ENCODE measurements around the gene ZBTB2.

ZBTB2 gene

GRCh38 chr6:151390276-151390850 is 996 bp downstream of the ZBTB2 start:
- H3K9ac ChIP-seq (ENCODE audit: low read depth, low read length), result peak overlapping the region; percentile 100
- no peak for TF ChIP-seq CTCF (IDR thresholded peaks at IDR 0.05; ENCODE audit: borderline replicate concordance, extremely low read depth, low read length, poor library complexity, severe bottlenecking)
- no peak for TF ChIP-seq EZH2 (IDR thresholded peaks at IDR 0.05; ENCODE audit: borderline replicate concordance, low read depth, low read length, severe bottlenecking)
- peaks cover 88% of the 10 kb centered on the region for H3K79me2 ChIP-seq (ENCODE audit: insufficient read depth, low read length)
- peak overlapping the region; percentile 25 to 82; a peak in 3 of 4 replicates for H3K4me3 ChIP-seq (ENCODE audit: low read depth in 1 of 2, low read length in 2 of 2)
- peak overlapping the region; percentile 82 for H3K4me2 ChIP-seq (ENCODE audit: insufficient read depth, low read length)
- ATAC-seq (ENCODE audit: insufficient read depth, low read depth), result peak; percentile 83
- peak overlapping the region; percentile 98 for H3K27ac ChIP-seq (ENCODE audit: low read length)
- peak overlapping the region; percentile 64 for H2AFZ ChIP-seq (ENCODE audit: low read depth, low read length)
- H3K27me3 ChIP-seq (ENCODE audit: insufficient read depth, low read length, poor library complexity), result no peaks in the 10 kb centered on the region
- H3K4me1 ChIP-seq (ENCODE audit: insufficient read depth, low read length), result peaks cover 53% of the 10 kb centered on the region
- H4K20me1 ChIP-seq (ENCODE audit: insufficient read depth, low read length), result peaks cover 42% of the 10 kb centered on the region
- H3K36me3 ChIP-seq (ENCODE audit: insufficient read depth, low read length), result peaks cover 27% of the 10 kb centered on the region
- no peaks in the 10 kb centered on the region for H3K9me3 ChIP-seq (ENCODE audit: insufficient read depth, low read length, severe bottlenecking)
- DNase-seq, result peak; percentile 98

- Histone ChIP-seq H2AFZ (ENCODE audit: low read depth, low read length) (peak overlapping the region; percentile 82), H3K4me3 (ENCODE audit: low read depth in 1 of 2, low read length in 2 of 2) (peak overlapping the region; percentile 52 to 82), H3K9ac (ENCODE audit: low read depth, low read length) (peak overlapping the region; percentile 100), H3K4me1 (ENCODE audit: insufficient read depth, low read length) (peaks cover 50% of the 10 kb centered on the region), H3K9me3 (ENCODE audit: insufficient read depth, low read length, severe bottlenecking) (no peaks in the 10 kb centered on the region), H3K4me2 (ENCODE audit: insufficient read depth, low read length) (peak overlapping the region; percentile 75), H3K79me2 (ENCODE audit: insufficient read depth, low read length) (peaks cover 88% of the 10 kb centered on the region), H4K20me1 (ENCODE audit: insufficient read depth, low read length) (peaks cover 40% of the 10 kb centered on the region), H3K27ac (ENCODE audit: low read length) (peak overlapping the region; percentile 98), H3K27me3 (ENCODE audit: insufficient read depth, low read length, poor library complexity) (no peaks in the 10 kb centered on the region), H3K36me3 (ENCODE audit: insufficient read depth, low read length) (peaks cover 23% of the 10 kb centered on the region)
- TF ChIP-seq CTCF (IDR thresholded peaks at IDR 0.05; ENCODE audit: borderline replicate concordance, extremely low read depth, low read length, poor library complexity, severe bottlenecking), result no peak
- no peak for TF ChIP-seq EZH2 (IDR thresholded peaks at IDR 0.05; ENCODE audit: borderline replicate concordance, low read depth, low read length, severe bottlenecking)
- DNase-seq (peak; percentile 63), ATAC-seq (ENCODE audit: insufficient read depth, low read depth) (peak; percentile 71)
These were observed 1.6 kb downstream of the ZBTB2 start for GRCh38 chr6:151389618-151390275.

GRCh38 chr6:151388997-151389617 is 2.3 kb downstream of the ZBTB2 start:
- H3K4me3 ChIP-seq (ENCODE audit: low read depth in 1 of 2, low read length in 2 of 2), result peak overlapping the region; percentile 52 to 82
- H3K4me2 ChIP-seq (ENCODE audit: insufficient read depth, low read length), result peak overlapping the region; percentile 75
- no peak for ATAC-seq (ENCODE audit: insufficient read depth, low read depth)
- H3K27ac ChIP-seq (ENCODE audit: low read length), result peak overlapping the region; percentile 98
- peak overlapping the region; percentile 82 for H2AFZ ChIP-seq (ENCODE audit: low read depth, low read length)
- H3K36me3 ChIP-seq (ENCODE audit: insufficient read depth, low read length), result peaks cover 21% of the 10 kb centered on the region
- DNase-seq, result no peak
- peaks cover 88% of the 10 kb centered on the region for H3K79me2 ChIP-seq (ENCODE audit: insufficient read depth, low read length)
- peak overlapping the region; percentile 100 for H3K9ac ChIP-seq (ENCODE audit: low read depth, low read length)
- H3K27me3 ChIP-seq (ENCODE audit: insufficient read depth, low read length, poor library complexity), result no peaks in the 10 kb centered on the region
- H3K9me3 ChIP-seq (ENCODE audit: insufficient read depth, low read length, severe bottlenecking), result no peaks in the 10 kb centered on the region
- peaks cover 43% of the 10 kb centered on the region for H4K20me1 ChIP-seq (ENCODE audit: insufficient read depth, low read length)
- TF ChIP-seq EZH2 (IDR thresholded peaks at IDR 0.05; ENCODE audit: borderline replicate concordance, low read depth, low read length, severe bottlenecking), result no peak
- TF ChIP-seq CTCF (IDR thresholded peaks at IDR 0.05; ENCODE audit: borderline replicate concordance, extremely low read depth, low read length, poor library complexity, severe bottlenecking), result no peak
- H3K4me1 ChIP-seq (ENCODE audit: insufficient read depth, low read length), result peaks cover 43% of the 10 kb centered on the region
